Muscle of leg (tissue), 11 donors: ENCODE measurements around the gene C12orf57. TPM values are rescaled to one million over a fixed set of nuclear protein-coding genes. Genes with fewer than 3 reads are reported as not detected.

Experiments used
- DNase-seq: peaks from one replicate; pipeline ENCODE4 v3.0.0; 2013
- H3K27ac ChIP-seq: one replicate; pipeline ENCODE4 v1.5.1; 2013; ENCODE audit warnings: mild to moderate bottlenecking, low read length, control low read depth
- H3K27me3 ChIP-seq: one replicate; pipeline ENCODE4 v1.6.1; 2013; ENCODE audit warnings: low read length; ENCODE audit not compliant: control insufficient read depth, insufficient read depth
- H3K36me3 ChIP-seq: one replicate; pipeline ENCODE4 v1.6.1; 2013; ENCODE audit warnings: low read length; ENCODE audit not compliant: control insufficient read depth, insufficient read depth
- H3K4me1 ChIP-seq: one replicate; pipeline ENCODE4 v1.6.1; 2013; ENCODE audit warnings: low read length; ENCODE audit not compliant: control insufficient read depth, insufficient read depth
- H3K4me3 ChIP-seq: one replicate; pipeline ENCODE4 v1.5.1; 2013; ENCODE audit warnings: low read length, control low read depth
- H3K9me3 ChIP-seq: replicated peaks from 2 replicates; pipeline ENCODE4 v1.6.1; 2013; ENCODE audit warnings: low read depth, low read length; ENCODE audit not compliant: control insufficient read depth
- WGBS: methylation state at CpG from one replicate; pipeline ENCODE4 v1.1.5; 2013; ENCODE audit warnings: missing lambda C conversion rate; ENCODE audit not compliant: insufficient coverage; 5-methylcytosine and 5-hydroxymethylcytosine counted together
- polyA plus RNA-seq, 8 donors: library from polyadenylated mRNA; unstranded; fragments of 120-200 nt; gene quantifications; one replicate each; pipeline versions ENCODE4 v1.2.1 to v1.2.3, GENCODE V29; 2013; ENCODE audit warnings: inconsistent platforms in 1 of 8, low replicate concordance in 1 of 8; ENCODE audit not compliant: insufficient read length in 8 of 8, insufficient read depth in 1 of 8
- total RNA-seq: library from RNA; stranded (reverse); fragments of 120-200 nt; gene quantifications from one replicate; pipeline ENCODE4 v1.2.4, GENCODE V29; 2013

The C12orf57 gene
- total and polyA plus RNA-seq, 9 donors: 135 to 350 (median 187) TPM

GRCh38 chr12:6965026-6965661 is 21.3 kb downstream of the C12orf57 start:
- Histone ChIP-seq H3K27ac (peak overlapping the region; percentile 79), H3K4me1 (peaks cover 44% of the 10 kb centered on the region), H3K4me3 (no peak overlapping the region), H3K36me3 (peaks cover 51% of the 10 kb centered on the region), H3K9me3 (no peaks in the 10 kb centered on the region), H3K27me3 (no peaks in the 10 kb centered on the region)
- 10% methylated on average over 2 of the region's 12 CpGs for WGBS
- peak; percentile 94 for DNase-seq

- peaks cover 40% of the 10 kb centered on the region for H3K4me1 ChIP-seq
These were observed 21.9 kb downstream of the C12orf57 start for GRCh38 chr12:6965714-6966113.

DNA sequence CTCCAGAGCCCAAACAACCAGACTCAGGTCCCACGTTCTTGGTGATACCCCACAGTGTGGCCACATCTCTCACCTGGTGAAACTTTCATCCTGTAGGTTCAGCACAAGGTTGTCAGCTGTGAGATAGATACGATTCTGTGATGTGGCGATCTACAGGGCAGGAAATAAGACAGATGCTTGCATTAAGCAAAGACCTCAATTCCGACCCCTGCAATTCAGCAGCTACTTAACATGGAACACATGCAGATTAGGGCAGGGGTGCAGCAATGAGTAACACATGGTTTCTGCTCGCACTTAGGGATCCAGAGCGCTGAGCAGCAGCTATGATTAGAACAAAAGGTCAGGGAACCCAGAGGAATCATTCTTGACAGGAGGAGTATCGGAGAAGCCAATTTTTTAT is 22.5 kb downstream of the C12orf57 start:
- no peak for DNase-seq
- Histone ChIP-seq H3K4me3 (no peak overlapping the region), H3K27me3 (no peaks in the 10 kb centered on the region), H3K9me3 (no peaks in the 10 kb centered on the region), H3K4me1 (peaks cover 36% of the 10 kb centered on the region), H3K27ac (no peak overlapping the region), H3K36me3 (peaks cover 51% of the 10 kb centered on the region)
- WGBS: 85% methylated on average over 7 of the region's 7 CpGs

More at GRCh38 chr12:6965714-6966113, 21.9 kb downstream of the C12orf57 start:
- H3K4me3 ChIP-seq: no peak overlapping the region
- WGBS: no CpG with 5 or more reads among the region's 4 CpGs
- H3K27me3 ChIP-seq: no peaks in the 10 kb centered on the region
- no peak for DNase-seq
- H3K27ac ChIP-seq: no peak overlapping the region
- no peaks in the 10 kb centered on the region for H3K9me3 ChIP-seq
- peaks cover 51% of the 10 kb centered on the region for H3K36me3 ChIP-seq

DNA sequence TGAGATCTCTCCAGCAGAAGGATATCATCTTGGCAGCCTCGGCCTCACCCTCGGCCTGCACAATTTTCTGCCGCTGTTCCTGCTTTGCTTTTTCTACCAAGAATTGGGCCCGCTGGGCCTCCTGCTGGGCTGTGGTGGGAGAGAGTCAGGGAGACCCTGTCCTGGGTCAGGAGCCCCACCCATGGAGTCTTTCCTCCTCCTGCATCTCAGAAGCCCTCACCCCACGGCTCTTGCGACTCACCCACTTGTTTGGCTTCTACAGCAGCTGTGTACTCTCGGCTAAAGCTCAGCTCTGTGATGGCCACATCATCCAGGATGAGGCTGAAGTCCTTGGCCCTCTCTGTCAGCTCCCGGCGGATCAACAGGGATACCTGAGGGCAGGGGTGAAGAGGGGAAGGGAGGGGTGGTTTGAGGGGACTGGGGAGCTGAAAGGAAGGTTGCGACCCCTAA is 23.9 kb downstream of the C12orf57 start:
- H3K36me3 ChIP-seq: peaks cover 51% of the 10 kb centered on the region
- peaks cover 26% of the 10 kb centered on the region for H3K4me1 ChIP-seq
- no peak for DNase-seq
- 78% methylated on average over 3 of the region's 10 CpGs for WGBS
- H3K27ac ChIP-seq: no peak overlapping the region
- no peak overlapping the region for H3K4me3 ChIP-seq
- H3K27me3 ChIP-seq: no peaks in the 10 kb centered on the region
- no peaks in the 10 kb centered on the region for H3K9me3 ChIP-seq

DNA sequence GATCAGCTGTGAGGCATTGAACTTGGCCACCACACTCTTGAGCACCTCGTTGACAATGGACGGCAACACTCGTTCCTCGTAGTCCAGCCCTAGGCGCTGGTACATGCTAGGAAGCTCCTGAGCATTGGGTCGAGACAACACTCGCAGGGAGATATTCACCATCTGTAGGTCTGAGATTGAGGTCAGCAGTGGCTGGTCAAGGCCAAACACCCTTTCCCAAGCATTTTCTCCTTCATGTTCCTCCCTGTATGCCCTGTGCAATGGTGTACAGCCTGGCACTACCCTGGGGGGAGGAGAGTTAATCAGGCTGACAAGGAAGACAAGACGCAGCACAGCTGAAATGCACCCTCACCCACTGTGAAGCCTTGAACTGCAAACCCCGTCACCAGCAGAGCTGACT is 24.6 kb downstream of the C12orf57 start:
- Histone ChIP-seq H3K36me3 (peaks cover 51% of the 10 kb centered on the region), H3K27ac (no peak overlapping the region), H3K4me1 (peaks cover 26% of the 10 kb centered on the region), H3K9me3 (no peaks in the 10 kb centered on the region), H3K27me3 (no peaks in the 10 kb centered on the region), H3K4me3 (no peak overlapping the region)
- 67% methylated on average over 5 of the region's 9 CpGs for WGBS
- DNase-seq: no peak

DNA sequence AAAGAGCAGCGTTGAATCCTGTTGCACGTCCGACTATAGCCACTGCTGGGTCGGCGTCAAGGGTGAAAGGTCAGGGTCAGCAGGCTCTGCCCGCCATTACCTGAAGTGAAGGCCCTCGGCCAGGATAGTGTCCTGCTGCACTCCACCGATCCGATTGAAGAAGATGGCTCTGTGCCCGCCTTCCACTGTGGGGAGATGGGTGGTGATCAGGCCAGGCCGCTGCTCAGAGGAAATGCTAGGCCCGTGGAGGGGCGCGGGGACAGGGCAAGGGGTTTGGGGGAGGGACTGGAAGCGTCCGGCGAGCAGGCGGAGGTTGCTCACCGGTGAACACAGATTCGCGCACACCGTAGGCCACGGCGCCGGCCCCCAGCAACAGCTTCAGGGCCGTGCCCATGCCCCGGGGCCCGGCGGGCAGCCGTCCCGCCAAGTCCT is 26.3 kb downstream of the C12orf57 start:
- Histone ChIP-seq H3K9me3 (no peaks in the 10 kb centered on the region), H3K27ac (peak overlapping the region; percentile 86), H3K36me3 (peaks cover 57% of the 10 kb centered on the region), H3K4me1 (peaks cover 15% of the 10 kb centered on the region), H3K27me3 (no peaks in the 10 kb centered on the region), H3K4me3 (peak overlapping the region; percentile 100)
- DNase-seq: peak; percentile 58
- WGBS: 1% methylated on average over 28 of the region's 31 CpGs

GRCh38 chr12:6974180-6974579 is 30.4 kb downstream of the C12orf57 start:
- Histone ChIP-seq H3K9me3 (no peaks in the 10 kb centered on the region), H3K4me3 (no peak overlapping the region), H3K27me3 (no peaks in the 10 kb centered on the region), H3K27ac (no peak overlapping the region), H3K4me1 (peaks cover 8% of the 10 kb centered on the region), H3K36me3 (peaks cover 56% of the 10 kb centered on the region)
- DNase-seq: no peak
- WGBS: 92% methylated on average over 2 of the region's 6 CpGs

- Histone ChIP-seq H3K36me3 (peaks cover 61% of the 10 kb centered on the region), H3K4me3 (no peak overlapping the region), H3K4me1 (peaks cover 5% of the 10 kb centered on the region), H3K27me3 (no peaks in the 10 kb centered on the region), H3K27ac (no peak overlapping the region), H3K9me3 (no peaks in the 10 kb centered on the region)
- WGBS: no CpG with 5 or more reads among the region's 2 CpGs
- no peak for DNase-seq
These were observed 31.6 kb downstream of the C12orf57 start for GRCh38 chr12:6975297-6976032.

DNA sequence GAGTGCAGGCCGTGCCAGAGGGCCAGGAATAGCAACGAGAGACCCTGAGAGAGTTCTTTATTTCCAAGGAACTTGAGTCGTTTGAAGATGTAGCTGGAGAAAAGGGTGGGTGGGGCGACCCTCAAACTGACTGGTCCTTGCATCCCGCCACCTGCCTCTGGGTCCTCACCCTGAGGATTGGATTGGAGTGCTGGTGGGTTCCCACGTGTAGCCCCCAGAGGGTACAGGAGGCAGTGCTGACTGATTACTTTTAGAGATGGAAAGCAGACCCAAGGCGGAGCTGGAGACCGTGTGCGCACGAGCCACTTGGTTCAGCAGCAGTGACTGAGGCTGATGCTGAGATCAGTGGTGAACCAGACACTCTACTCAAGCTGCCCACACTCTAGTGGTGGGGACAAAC is 33.8 kb downstream of the C12orf57 start:
- no peak for DNase-seq
- WGBS: 77% methylated on average over 9 of the region's 10 CpGs
- Histone ChIP-seq H3K36me3 (peaks cover 82% of the 10 kb centered on the region), H3K27me3 (no peaks in the 10 kb centered on the region), H3K4me3 (no peak overlapping the region), H3K4me1 (no peaks in the 10 kb centered on the region), H3K9me3 (no peaks in the 10 kb centered on the region), H3K27ac (no peak overlapping the region)

GRCh38 chr12:6978188-6978587 is 34.4 kb downstream of the C12orf57 start:
- H3K27ac ChIP-seq: no peak overlapping the region
- WGBS: 85% methylated on average over 3 of the region's 6 CpGs
- DNase-seq: no peak

More at GRCh38 chr12:6978188-6978587, 34.4 kb downstream of the C12orf57 start:
- no peak overlapping the region for H3K4me3 ChIP-seq
- no peaks in the 10 kb centered on the region for H3K4me1 ChIP-seq
- no peaks in the 10 kb centered on the region for H3K9me3 ChIP-seq
- no peaks in the 10 kb centered on the region for H3K27me3 ChIP-seq
- H3K36me3 ChIP-seq: peaks cover 85% of the 10 kb centered on the region
